GM12891 (cell line): Measurements from ENCODE around the gene NUDT14.

Experiments
- PAX5 ChIP-seq: IDR thresholded peaks from 2 replicates; pipeline ENCODE4 v1.6.1; 2011; ENCODE audit warnings: low read length, moderate library complexity, mild to moderate bottlenecking; ENCODE audit not compliant: insufficient read depth, severe bottlenecking
- POLR2A ChIP-seq: IDR thresholded peaks from 2 replicates; pipeline ENCODE4 v1.6.1; 2011; ENCODE audit warnings: low read depth, low read length, control low read depth
- POLR2AphosphoS5 ChIP-seq: IDR thresholded peaks from 2 replicates; pipeline ENCODE4 v1.6.1; 2011; ENCODE audit warnings: low read depth, low read length, control low read depth
- SPI1 ChIP-seq: IDR thresholded peaks from 2 replicates; pipeline ENCODE4 v1.6.1; 2011; ENCODE audit warnings: low read depth, low read length, control low read depth
- TAF1 ChIP-seq: IDR thresholded peaks from 2 replicates; pipeline ENCODE4 v1.6.1; 2011; ENCODE audit warnings: low read depth, low read length, control low read depth

GRCh38 chr14:105192866-105193731 lies 12.0 kb upstream of the NUDT14 start:
- TF ChIP-seq POLR2A: no peak
- TF ChIP-seq POLR2AphosphoS5: no peak
- no peak for TF ChIP-seq TAF1
- TF ChIP-seq SPI1: no peak
- no peak for TF ChIP-seq PAX5
